ENCODE data around the gene CYP2R1.

DNA sequence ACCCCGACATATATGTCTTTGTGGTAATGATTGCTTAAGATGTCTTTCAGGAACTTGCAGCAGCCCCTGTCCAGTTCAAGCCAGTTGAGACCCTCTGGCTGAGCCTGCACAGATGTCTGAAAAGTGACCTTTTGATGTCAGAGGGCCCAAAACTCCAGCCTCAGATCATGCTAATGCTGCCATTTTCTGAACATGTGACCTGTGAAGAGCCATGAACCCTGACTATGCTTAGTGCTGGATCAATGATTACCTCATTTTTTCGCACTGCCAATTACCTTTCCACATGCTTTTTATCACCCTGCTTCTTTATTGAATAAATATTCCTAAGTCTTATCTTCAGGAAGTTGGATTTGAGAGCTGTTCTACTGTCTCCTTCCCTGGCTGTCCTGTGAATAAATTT, 6.9 kb upstream of the CYP2R1 start:
- TF ChIP-seq, protein P1, sequence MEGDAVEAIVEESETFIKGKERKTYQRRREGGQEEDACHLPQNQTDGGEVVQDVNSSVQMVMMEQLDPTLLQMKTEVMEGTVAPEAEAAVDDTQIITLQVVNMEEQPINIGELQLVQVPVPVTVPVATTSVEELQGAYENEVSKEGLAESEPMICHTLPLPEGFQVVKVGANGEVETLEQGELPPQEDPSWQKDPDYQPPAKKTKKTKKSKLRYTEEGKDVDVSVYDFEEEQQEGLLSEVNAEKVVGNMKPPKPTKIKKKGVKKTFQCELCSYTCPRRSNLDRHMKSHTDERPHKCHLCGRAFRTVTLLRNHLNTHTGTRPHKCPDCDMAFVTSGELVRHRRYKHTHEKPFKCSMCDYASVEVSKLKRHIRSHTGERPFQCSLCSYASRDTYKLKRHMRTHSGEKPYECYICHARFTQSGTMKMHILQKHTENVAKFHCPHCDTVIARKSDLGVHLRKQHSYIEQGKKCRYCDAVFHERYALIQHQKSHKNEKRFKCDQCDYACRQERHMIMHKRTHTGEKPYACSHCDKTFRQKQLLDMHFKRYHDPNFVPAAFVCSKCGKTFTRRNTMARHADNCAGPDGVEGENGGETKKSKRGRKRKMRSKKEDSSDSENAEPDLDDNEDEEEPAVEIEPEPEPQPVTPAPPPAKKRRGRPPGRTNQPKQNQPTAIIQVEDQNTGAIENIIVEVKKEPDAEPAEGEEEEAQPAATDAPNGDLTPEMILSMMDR (IDR thresholded peaks at IDR 0.05; ENCODE audit: insufficient read depth, low read length, poor library complexity, severe bottlenecking): no peak
- TF ChIP-seq EZH2phosphoT487 (conservative IDR thresholded peaks at IDR 0.05; ENCODE audit: low read length): no peak

Data from SU-DHL-6 (cell line).